Omental fat pad (tissue), 4 donors: ENCODE results near the gene ASB3. TPM values are rescaled to one million over a fixed set of nuclear protein-coding genes. Genes with fewer than 3 reads are reported as not detected.
"Not testable (repeated sequence)": the region's sequence is repeated elsewhere in the genome, so short reads cannot be mapped to it uniquely, and the experiment has no call there.

ENCODE experiments used
- ATAC-seq: fragments of 150-250 bp; one replicate; pipeline ENCODE4 v1.9.1; 2016; ENCODE audit warnings: mild to moderate bottlenecking, moderate library complexity; ENCODE audit not compliant: low FRiP score
- DNase-seq: peaks from one replicate; pipeline ENCODE4 v3.0.0-alpha.2; 2019; ENCODE audit warnings: low spot score
- total RNA-seq, 4 donors: library from RNA; depleted of rRNA; stranded (reverse); fragments of >200 nt; gene quantifications; one replicate each; pipeline ENCODE4 v1.1.0, GENCODE V29; 2016
- TF ChIP-seq, protein P1 (sequence below), 3 donors: fragments of 450-650 bp; IDR thresholded peaks; one replicate each; pipeline ENCODE4 v1.5.1; 2016 to 2017; ENCODE audit warnings: antibody characterized with exemption in 3 of 3, mild to moderate bottlenecking in 3 of 3, moderate library complexity in 2 of 3

Gene ASB3
- total RNA-seq, 4 donors from 2014 or later: 7.0 to 24.9 (median 12.0) TPM

- ATAC-seq: no peak
- TF ChIP-seq, protein P1, sequence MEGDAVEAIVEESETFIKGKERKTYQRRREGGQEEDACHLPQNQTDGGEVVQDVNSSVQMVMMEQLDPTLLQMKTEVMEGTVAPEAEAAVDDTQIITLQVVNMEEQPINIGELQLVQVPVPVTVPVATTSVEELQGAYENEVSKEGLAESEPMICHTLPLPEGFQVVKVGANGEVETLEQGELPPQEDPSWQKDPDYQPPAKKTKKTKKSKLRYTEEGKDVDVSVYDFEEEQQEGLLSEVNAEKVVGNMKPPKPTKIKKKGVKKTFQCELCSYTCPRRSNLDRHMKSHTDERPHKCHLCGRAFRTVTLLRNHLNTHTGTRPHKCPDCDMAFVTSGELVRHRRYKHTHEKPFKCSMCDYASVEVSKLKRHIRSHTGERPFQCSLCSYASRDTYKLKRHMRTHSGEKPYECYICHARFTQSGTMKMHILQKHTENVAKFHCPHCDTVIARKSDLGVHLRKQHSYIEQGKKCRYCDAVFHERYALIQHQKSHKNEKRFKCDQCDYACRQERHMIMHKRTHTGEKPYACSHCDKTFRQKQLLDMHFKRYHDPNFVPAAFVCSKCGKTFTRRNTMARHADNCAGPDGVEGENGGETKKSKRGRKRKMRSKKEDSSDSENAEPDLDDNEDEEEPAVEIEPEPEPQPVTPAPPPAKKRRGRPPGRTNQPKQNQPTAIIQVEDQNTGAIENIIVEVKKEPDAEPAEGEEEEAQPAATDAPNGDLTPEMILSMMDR (IDR thresholded peaks at IDR 0.05): no peak
Measured at GRCh38 chr2:53826030-53826410, 39.3 kb upstream of the ASB3 start.

GRCh38 chr2:53823639-53824038 is 36.9 kb upstream of the ASB3 start:
- not testable (repeated sequence) for ATAC-seq, DNase-seq

More at GRCh38 chr2:53826030-53826410, 39.3 kb upstream of the ASB3 start:
- DNase-seq: no peak

DNA sequence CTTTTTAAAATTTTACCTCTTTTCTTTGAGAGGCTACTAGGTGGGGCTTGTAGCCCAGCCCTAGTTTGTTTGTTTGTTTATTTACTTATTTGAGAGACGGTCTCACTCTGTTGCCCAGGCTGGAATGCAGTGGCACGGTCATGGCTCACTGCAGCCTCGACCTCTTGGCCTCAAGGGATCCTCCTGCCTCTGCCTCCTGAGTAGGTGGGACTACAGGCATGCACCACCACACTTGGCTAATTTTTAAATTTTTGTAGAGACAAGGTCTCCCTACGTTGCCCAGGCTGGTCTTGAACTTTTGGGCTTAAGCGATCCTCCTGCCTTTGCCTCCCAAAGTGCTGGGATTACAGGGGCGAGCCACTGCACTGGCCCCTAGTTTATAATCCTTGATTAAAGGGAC is 35.1 kb upstream of the ASB3 start:
- ATAC-seq (no peak), DNase-seq (no peak)
- TF ChIP-seq, protein P1 (IDR thresholded peaks at IDR 0.05): no peak

- DNase-seq (no peak), ATAC-seq (no peak)
- TF ChIP-seq, protein P1 (IDR thresholded peaks at IDR 0.05): no peak
Measured at GRCh38 chr2:53820711-53821110, 34.0 kb upstream of the ASB3 start.

DNA sequence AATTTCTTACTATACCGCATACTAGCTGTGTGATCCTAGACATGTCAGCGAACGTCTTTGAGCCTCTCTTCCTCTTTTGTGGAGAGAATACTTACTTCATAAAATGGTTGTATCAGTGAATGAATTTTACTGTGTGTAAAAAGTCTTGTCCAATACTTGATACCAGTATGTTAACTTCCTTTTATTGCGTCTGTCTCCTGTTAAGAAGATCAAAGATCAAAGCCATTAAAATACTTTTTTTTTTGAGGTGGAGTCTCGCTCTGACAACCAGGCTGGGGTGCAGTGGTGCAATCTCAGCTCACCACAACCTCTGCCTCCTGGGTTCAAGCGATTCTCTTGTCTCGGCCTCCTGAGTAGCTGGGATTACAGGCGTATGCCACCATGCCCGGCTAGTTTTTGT is 33.3 kb upstream of the ASB3 start:
- no peak for ATAC-seq
- DNase-seq: no peak
- TF ChIP-seq, protein P1 (IDR thresholded peaks at IDR 0.05): no peak

DNA sequence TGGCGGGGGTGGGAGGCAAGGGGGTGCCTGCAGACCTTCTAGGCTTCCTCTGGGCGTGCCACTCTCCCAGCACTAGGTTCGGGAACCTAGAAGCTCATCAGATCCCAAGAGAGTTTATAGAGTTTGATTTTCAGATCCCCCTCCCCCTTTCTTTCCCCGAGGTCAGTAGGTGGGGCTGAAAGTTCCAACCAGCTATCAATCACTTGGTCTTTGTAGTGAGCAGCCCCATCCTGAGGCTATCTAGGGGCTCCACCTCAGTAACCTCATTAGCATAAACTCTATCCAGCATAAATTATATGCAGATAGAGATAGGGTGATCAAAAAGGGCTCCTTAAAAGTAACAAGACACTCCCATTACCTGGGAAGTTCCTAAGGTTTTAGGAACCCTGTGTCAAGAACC is 32.9 kb upstream of the ASB3 start:
- no peak for ATAC-seq
- no peak for DNase-seq
- TF ChIP-seq, protein P1 (IDR thresholded peaks at IDR 0.05): no peak

- ATAC-seq: no peak
- DNase-seq: no peak
- TF ChIP-seq, protein P1 (IDR thresholded peaks at IDR 0.05): no peak
Measured at GRCh38 chr2:53818854-53819435, 32.2 kb upstream of the ASB3 start.
